Measurements from ENCODE around the gene ERVK3-1. TPM values are rescaled to one million over a fixed set of nuclear protein-coding genes. Genes with fewer than 3 reads are reported as not detected.

The ERVK3-1 gene
- total and polyA plus RNA-seq, 2 of the 13 experiments (the other 11 are each of a cell fraction or from before 2014, with no cell fraction given) = 28.5 to 38.7 TPM

DNA sequence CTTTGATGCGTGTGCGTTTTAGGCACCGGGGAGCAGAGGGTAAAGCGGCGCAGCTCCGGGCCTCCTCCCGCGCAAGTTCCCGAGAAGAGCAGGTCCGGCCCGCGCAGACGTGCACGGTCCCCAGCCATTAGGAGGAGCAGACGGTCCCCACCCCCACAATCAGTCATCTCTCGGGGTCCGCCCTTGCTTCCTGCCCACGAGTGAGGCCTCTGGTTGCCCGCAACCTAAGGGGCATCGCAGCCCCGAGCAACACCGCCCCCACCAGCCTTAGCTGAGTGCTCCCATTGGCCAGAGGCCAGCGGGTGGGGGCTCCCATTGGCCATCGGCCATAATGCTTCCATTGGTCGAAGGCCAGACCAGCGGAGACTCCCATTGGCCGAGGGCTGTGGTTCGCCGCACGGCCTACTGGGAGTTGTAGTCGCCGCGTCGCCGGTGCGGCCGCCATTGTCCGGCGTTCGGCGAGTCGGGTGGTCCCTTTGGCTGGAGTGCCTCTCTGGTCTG is 26.6 kb upstream of the ERVK3-1 start, which contains the start of gene ZNF8 (continued):
- TF ChIP-seq LRRFIP1 (CRISPR knock-in tag; conservative IDR thresholded peaks at IDR 0.05) (no peak), RORA (CRISPR knock-in tag; IDR thresholded peaks at IDR 0.05) (no peak), HOXA7 (CRISPR knock-in tag; IDR thresholded peaks at IDR 0.05) (no peak), RAD21 (CRISPR knock-in tag; IDR thresholded peaks at IDR 0.05) (no peak), ZSCAN5A (CRISPR knock-in tag; IDR thresholded peaks at IDR 0.05; ENCODE audit: borderline replicate concordance) (no peak; the same call in 1 of the 2 replicates), ZNF329 (CRISPR knock-in tag; IDR thresholded peaks at IDR 0.05; ENCODE audit: low read depth) (peak; percentile 68; the same call in 1 of the 2 replicates), XBP1 (CRISPR knock-in tag; IDR thresholded peaks at IDR 0.05) (no peak), ZNF484 (CRISPR knock-in tag; IDR thresholded peaks at IDR 0.05; ENCODE audit: borderline replicate concordance, low read depth) (no peak; the same call in 1 of the 2 replicates), HOXA3 (CRISPR knock-in tag; IDR thresholded peaks at IDR 0.05) (peak; percentile 55; the same call in 1 of the 2 replicates), ZSCAN21 (CRISPR knock-in tag; IDR thresholded peaks at IDR 0.05; ENCODE audit: borderline replicate concordance) (no peak; the same call in 1 of the 2 replicates), ZNF605 (CRISPR knock-in tag; IDR thresholded peaks at IDR 0.05) (peak; percentile 93; the same call in 1 of the 2 replicates), ZNF569 (CRISPR knock-in tag; IDR thresholded peaks at IDR 0.05; ENCODE audit: borderline replicate concordance) (no peak), FOXM1 (CRISPR knock-in tag; IDR thresholded peaks at IDR 0.05) (no peak), KDM2A (CRISPR knock-in tag; IDR thresholded peaks at IDR 0.05; ENCODE audit: borderline replicate concordance, low read depth) (peak; percentile 96; the same call in 1 of the 2 replicates), SYNCRIP (IDR thresholded peaks at IDR 0.05; ENCODE audit: insufficient read depth, low read depth, low read length) (no peak), NFE2L1 (CRISPR knock-in tag; IDR thresholded peaks at IDR 0.05; ENCODE audit: borderline replicate concordance) (no peak), ATRX (CRISPR knock-in tag; IDR thresholded peaks at IDR 0.05; ENCODE audit: borderline replicate concordance) (no peak), FOXJ3 (CRISPR knock-in tag; IDR thresholded peaks at IDR 0.05; ENCODE audit: borderline replicate concordance) (no peak), ELF4 (CRISPR knock-in tag; IDR thresholded peaks at IDR 0.05; ENCODE audit: borderline replicate concordance) (peak; percentile 5; the same call in 1 of the 2 replicates), ZNF883 (CRISPR knock-in tag; IDR thresholded peaks at IDR 0.05; ENCODE audit: not compliant biosample characterization) (no peak), ATAD3A (CRISPR knock-in tag; IDR thresholded peaks at IDR 0.05) (no peak), MBD4 (IDR thresholded peaks at IDR 0.05; ENCODE audit: borderline replicate concordance, low read length) (no peak), ZNF562 (CRISPR knock-in tag; IDR thresholded peaks at IDR 0.05; ENCODE audit: borderline replicate concordance) (no peak)
- TF ChIP-seq, protein P1, sequence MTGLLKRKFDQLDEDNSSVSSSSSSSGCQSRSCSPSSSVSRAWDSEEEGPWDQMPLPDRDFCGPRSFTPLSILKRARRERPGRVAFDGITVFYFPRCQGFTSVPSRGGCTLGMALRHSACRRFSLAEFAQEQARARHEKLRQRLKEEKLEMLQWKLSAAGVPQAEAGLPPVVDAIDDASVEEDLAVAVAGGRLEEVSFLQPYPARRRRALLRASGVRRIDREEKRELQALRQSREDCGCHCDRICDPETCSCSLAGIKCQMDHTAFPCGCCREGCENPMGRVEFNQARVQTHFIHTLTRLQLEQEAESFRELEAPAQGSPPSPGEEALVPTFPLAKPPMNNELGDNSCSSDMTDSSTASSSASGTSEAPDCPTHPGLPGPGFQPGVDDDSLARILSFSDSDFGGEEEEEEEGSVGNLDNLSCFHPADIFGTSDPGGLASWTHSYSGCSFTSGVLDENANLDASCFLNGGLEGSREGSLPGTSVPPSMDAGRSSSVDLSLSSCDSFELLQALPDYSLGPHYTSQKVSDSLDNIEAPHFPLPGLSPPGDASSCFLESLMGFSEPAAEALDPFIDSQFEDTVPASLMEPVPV (CRISPR knock-in tag; IDR thresholded peaks at IDR 0.05) = no peak
- TF ChIP-seq, protein P2, sequence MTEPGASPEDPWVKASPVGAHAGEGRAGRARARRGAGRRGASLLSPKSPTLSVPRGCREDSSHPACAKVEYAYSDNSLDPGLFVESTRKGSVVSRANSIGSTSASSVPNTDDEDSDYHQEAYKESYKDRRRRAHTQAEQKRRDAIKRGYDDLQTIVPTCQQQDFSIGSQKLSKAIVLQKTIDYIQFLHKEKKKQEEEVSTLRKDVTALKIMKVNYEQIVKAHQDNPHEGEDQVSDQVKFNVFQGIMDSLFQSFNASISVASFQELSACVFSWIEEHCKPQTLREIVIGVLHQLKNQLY (CRISPR knock-in tag; IDR thresholded peaks at IDR 0.05) = peak; percentile 44; the same call in 1 of the 2 replicates
